Esophagus muscularis mucosa (tissue), 3 donors: ENCODE data around the gene RANBP3.

Experiments used
- EP300 ChIP-seq: sonication (generic); formaldehyde crosslinking; IDR thresholded peaks from one replicate; pipeline ENCODE4 v1.6.1; 2017; ENCODE audit warnings: antibody characterized with exemption
- POLR2AphosphoS5 ChIP-seq, 2 donors: sonication (generic); formaldehyde crosslinking; IDR thresholded peaks; one replicate each; pipeline ENCODE4 v1.6.1; 2017; ENCODE audit warnings: antibody characterized with exemption in 2 of 2

GRCh38 chr19:5931251-5931650 is 46.7 kb downstream of the RANBP3 start:
- no peak for TF ChIP-seq POLR2AphosphoS5 (IDR thresholded peaks at IDR 0.05)
- TF ChIP-seq EP300, result no peak
